ENCODE data around the gene UPB1.

- TF ChIP-seq CTCF (conservative IDR thresholded peaks at IDR 0.05; ENCODE audit: low read depth, low read length) (no peak), EZH2 (IDR thresholded peaks at IDR 0.05; ENCODE audit: borderline replicate concordance, low read depth, low read length, poor library complexity, severe bottlenecking) (no peak)
Measured at GRCh38 chr22:24502034-24502433, 6.9 kb downstream of the UPB1 start.

Measured in A673 (cell line).